Measurements from ENCODE around the gene GTF3C6.
"Not testable (repeated sequence)": the region's sequence is repeated elsewhere in the genome, so short reads cannot be mapped to it uniquely, and the experiment has no call there.

GTF3C6 gene

GRCh38 chr6:110980227-110980626 lies 21.7 kb downstream of the GTF3C6 start:
- DNase-seq, result no peak

GRCh38 chr6:110980648-110981047 lies 22.1 kb downstream of the GTF3C6 start:
- DNase-seq, result no peak

- DNase-seq, result no peak
These were observed 22.7 kb downstream of the GTF3C6 start for GRCh38 chr6:110981202-110981600.

GRCh38 chr6:110990840-110991576 lies 32.5 kb downstream of the GTF3C6 start:
- DNase-seq, result no peak

- no peak for DNase-seq
These were observed 38.2 kb downstream of the GTF3C6 start for GRCh38 chr6:110996691-110997090.

- peak; percentile 42 for DNase-seq
These were observed 41.2 kb downstream of the GTF3C6 start for GRCh38 chr6:110999634-111000270.

GRCh38 chr6:111002350-111002749 lies 43.8 kb downstream of the GTF3C6 start:
- no peak for DNase-seq

- DNase-seq, result peak; percentile 50
These were observed 53.0 kb downstream of the GTF3C6 start for GRCh38 chr6:111011360-111012142.

- no peak for DNase-seq
These were observed 53.6 kb downstream of the GTF3C6 start for GRCh38 chr6:111012143-111012452.

- DNase-seq, result not testable (repeated sequence)
These were observed 54.0 kb downstream of the GTF3C6 start for GRCh38 chr6:111012520-111012919.

GRCh38 chr6:111013144-111013915 lies 54.8 kb downstream of the GTF3C6 start:
- DNase-seq, result no peak

- DNase-seq, result no peak
These were observed 57.1 kb downstream of the GTF3C6 start for GRCh38 chr6:111015389-111016124.

- DNase-seq, result not testable (repeated sequence)
These were observed 58.7 kb downstream of the GTF3C6 start for GRCh38 chr6:111017241-111017640.

Measured in CD4-positive, alpha-beta T cell treated with Interleukin-4 for 4 hours (primary cell).